Lower leg skin (tissue), 3 donors: ENCODE data around the gene PTGES3L.

Experiments
- POLR2A ChIP-seq, 2 donors: fragments of 450-650 bp; IDR thresholded peaks; one replicate each; pipeline ENCODE4 v1.6.1; 2016 to 2017; ENCODE audit warnings: antibody characterized with exemption in 2 of 2, mild to moderate bottlenecking in 1 of 2, moderate library complexity in 1 of 2
- TF ChIP-seq, protein P1 (sequence below), 3 donors: fragments of 450-650 bp; IDR thresholded peaks; one replicate each; pipeline ENCODE4 v1.5.1; 2016; ENCODE audit warnings: antibody characterized with exemption in 3 of 3, mild to moderate bottlenecking in 3 of 3, moderate library complexity in 2 of 3

- TF ChIP-seq, protein P1, sequence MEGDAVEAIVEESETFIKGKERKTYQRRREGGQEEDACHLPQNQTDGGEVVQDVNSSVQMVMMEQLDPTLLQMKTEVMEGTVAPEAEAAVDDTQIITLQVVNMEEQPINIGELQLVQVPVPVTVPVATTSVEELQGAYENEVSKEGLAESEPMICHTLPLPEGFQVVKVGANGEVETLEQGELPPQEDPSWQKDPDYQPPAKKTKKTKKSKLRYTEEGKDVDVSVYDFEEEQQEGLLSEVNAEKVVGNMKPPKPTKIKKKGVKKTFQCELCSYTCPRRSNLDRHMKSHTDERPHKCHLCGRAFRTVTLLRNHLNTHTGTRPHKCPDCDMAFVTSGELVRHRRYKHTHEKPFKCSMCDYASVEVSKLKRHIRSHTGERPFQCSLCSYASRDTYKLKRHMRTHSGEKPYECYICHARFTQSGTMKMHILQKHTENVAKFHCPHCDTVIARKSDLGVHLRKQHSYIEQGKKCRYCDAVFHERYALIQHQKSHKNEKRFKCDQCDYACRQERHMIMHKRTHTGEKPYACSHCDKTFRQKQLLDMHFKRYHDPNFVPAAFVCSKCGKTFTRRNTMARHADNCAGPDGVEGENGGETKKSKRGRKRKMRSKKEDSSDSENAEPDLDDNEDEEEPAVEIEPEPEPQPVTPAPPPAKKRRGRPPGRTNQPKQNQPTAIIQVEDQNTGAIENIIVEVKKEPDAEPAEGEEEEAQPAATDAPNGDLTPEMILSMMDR (IDR thresholded peaks at IDR 0.05) = no peak
- no peak for TF ChIP-seq POLR2A (IDR thresholded peaks at IDR 0.05)
These were observed 40.2 kb upstream of the PTGES3L start for GRCh38 chr17:43020030-43020621.
